Stimulated activated CD4-positive, alpha-beta T cell treated with anti-CD3 and anti-CD28 coated beads, Interleukin-15, amount 100 ng/mL, for 48 hours (primary cell): ENCODE results near the gene DHRSX.
"Not testable (repeated sequence)": the region's sequence is repeated elsewhere in the genome, so short reads cannot be mapped to it uniquely, and the experiment has no call there.

Source experiments
- DNase-seq, 2 donors: peaks; one replicate each; pipeline ENCODE4 v3.0.0-alpha.2; 2020; ENCODE audit warnings: low read depth in 2 of 2

Gene DHRSX

DNA sequence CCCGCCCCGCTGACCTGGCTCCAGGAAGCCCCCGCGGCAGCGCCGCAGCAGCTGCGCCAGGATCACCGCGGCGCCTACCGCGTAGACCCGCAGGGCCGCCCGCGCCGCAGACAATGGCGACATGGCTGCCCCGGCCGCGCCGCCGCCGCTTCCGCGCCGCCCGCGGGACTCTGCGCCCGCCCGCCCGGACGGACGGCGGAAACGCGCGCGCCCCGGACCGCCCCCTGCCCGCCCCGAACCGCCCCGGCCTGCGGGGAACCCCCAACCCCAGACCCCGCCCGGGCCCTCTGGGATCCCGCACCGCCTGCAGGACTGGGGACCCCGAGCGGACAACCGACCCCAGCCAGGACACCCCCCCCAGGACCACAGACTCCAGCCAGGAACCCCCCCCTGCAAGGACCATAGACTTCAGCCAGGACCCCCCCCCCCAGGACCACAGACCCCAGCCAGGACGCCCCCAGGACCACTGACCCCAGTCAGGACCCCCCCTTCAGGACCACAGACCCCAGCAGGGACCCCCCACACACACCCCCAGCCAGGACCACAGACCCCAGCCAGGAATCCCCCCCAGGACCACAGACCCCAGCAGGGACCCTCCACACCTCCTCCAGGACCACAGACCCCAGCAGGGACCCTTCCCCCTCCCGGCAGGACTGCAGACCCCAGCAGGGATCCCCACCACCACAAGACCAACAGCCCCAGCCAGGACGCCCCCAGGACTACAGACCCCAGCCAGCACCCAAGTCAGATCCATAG lies at the start of gene DHRSX, which contains the start of gene ZBED1:
Gene DHRSX, minus strand, starts transcription at position 174 of the 756 bp plus-strand sequence. Its CDS starts 51 bp downstream, at position 123.
Gene ZBED1, minus strand, starts transcription at position 174 of the 756 bp plus-strand sequence. CDS start 10,257 bp downstream, outside the sequence.
- peak in 1 of 2 donors; percentile 35 for DNase-seq

DNA sequence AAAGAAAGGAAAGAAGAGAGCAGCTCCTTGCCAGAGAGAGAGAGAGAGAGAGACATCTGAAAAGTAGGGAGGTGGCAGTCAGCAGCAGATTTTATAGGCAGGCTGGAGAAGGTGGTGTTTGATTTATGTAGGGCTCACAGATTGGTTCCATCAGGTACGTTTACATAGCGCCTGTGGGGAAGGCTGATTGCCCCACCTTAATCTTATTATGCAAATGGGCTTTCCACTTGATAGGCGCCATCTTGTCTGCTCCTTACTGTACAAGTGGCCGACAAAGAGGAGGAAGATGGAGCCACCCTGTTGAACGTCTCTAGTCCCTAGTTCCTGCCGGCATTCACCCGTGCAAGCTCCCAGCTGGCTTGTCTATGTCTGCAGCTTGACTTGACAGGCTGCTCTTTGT lies 49.1 kb upstream of the DHRSX start:
- DNase-seq, result no peak

DNA sequence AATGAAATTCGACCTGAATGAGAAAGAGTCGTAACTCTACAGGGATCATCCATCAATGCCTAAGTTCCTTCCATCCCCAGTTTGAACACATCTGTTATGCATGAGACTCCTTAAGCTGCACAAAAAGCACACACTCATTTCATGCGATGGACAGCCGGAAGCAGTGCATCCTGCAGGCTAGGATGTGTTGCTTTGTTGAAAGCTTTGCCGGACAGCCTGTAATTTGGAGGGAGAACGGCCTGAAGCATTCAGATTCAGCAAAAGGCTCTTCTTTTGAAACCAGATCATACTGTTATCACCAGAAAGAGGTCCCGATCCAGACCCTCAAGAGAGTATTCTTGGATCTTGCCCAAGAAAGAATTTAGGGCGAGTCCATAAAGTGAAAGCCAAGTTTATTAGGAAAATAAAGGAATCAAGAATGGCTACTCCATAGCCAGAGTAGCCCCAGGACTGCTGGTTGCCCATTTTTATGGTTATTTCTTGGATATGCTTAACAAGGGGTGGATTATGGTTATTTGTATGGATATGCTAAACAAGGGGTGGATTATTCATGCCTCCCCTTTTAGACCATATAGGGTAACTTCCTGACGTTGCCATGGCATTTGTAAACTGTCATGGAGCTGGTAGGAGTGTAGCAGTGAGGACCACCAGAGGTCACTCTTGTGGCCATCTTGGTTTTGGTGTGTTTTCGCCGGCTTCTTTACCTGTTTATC lies 48.1 kb upstream of the DHRSX start:
- DNase-seq, result no peak

DNA sequence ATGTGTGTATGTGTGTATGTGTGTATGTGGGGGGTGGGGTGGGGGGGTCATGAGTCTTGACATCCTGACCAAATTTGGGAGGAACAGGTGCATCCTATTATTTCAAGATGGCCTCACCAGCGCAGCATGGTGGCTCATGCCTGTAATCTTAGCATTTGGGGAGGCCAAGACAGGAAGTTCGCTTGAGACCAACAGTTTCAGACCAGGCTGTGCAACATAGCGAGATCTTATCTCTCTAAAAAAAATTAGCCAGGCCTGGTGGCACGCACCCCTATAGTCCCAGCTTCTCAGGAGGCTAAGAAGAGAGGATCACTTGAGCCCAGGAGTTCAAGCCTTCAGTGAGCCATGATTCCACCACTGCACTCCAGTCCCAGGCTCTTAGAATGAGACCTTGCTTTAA lies 47.0 kb upstream of the DHRSX start:
- no peak for DNase-seq

- no peak for DNase-seq
Observed at GRCh38 chrX:2546496-2546895, 45.7 kb upstream of the DHRSX start.

- no peak for DNase-seq
Observed at GRCh38 chrX:2545144-2545543, 44.4 kb upstream of the DHRSX start.

DNA sequence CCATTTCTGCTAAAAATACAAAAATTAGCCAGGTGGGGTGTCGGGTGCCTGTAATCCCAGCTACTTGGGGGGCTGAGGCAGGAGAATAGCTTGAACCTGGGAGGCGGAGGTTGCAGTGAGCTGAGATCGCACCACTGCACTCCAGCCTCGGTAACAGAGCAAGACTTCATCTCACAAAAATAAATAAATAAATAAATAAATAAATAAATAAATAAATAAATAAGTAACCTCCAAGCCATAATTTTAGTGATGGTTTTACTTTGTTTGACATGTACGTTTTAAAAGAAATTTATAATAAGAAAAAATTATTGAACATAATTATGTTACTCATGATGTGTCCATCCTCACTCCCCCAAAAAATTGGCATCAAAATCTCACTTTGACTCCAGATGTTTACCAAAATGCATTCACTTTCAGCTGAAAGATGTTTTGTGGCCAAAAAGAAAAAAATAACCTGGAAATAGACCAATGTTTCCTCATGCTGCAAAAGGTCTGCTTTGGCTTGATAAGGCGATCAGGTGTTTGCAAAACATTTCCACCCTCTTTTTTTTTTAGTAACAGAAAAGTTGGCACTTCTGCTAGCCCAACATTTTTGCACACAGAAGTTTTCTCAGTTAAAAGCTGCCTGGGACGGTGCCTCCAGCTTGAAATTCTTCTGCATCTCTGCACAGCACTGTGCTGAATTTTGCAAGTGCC lies 42.2 kb upstream of the DHRSX start:
- DNase-seq, result no peak

DNA sequence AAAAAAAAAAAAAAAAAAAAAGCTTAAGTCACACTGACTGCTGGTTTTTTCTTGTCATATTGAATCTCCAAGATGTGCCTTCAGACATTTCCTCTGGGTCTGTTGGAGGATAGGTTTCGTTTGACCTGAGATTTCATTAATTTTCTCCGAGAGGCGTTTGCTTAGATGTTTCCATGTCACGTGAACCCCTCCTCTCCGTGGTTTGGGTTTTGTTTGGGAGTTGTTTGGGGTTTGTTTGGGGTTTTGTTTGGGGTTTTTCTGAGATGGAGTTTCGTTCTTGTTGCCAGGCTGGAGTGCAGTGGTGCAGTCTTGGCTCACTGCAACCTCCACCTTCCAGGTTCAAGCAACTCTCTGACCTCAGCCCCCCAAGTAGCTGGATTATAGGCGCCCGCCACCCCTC lies 40.8 kb upstream of the DHRSX start:
- no peak for DNase-seq

GRCh38 chrX:2540426-2540947 lies 39.7 kb upstream of the DHRSX start:
- no peak for DNase-seq

DNA sequence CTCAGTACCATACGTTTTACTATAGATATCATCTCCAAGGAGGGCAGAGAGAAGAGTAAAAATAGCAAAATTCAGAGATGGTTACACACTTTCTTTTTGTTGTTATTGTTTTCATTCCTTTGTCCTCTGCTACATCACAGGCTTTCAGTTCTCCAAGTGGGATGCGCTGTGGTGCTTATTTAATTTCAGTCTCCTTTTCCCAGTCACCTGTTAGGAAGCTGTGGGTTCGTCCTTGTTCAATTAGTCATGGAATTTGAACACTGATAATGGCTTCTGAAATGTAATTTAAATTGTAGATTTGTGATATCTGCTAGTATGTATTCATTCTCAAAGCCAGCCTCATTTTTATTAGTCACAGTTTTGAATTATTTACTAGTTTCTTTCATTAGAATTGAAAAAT lies 38.8 kb upstream of the DHRSX start:
- no peak for DNase-seq

DNA sequence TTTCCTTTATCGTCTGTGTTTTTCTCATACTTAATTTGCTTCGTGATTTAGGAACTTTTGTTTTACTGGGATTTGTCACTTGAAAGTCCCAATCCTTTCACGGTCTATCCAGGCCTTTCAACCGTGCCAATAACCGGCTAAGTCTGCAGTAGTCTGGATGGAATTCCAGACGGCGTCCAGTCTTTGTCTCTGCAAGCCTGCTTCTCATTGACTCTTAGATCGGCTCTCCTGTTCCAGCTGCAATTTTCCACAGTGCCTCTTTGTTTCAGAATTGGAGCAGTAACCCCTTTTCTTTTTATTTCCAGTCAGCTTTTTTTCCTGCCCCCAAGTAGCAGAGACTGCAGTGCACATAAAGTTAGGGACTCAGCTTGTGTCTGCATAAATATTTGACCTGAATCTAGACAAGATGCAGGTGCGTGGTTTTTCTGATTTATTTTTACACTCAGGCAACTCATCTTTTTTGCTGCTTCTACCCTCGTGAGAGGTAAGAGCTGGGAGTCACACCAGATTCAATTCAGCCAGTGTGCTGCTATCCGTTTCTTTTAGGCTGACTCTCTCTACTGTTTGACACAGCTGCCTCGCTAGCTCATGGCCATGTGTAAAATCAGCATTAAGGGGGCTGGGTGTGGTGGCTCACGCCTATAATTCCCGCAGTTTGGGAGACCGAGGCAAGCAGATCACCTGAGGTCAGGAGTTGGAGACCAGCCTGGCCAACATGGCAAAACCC lies 37.4 kb upstream of the DHRSX start:
- no peak for DNase-seq

DNA sequence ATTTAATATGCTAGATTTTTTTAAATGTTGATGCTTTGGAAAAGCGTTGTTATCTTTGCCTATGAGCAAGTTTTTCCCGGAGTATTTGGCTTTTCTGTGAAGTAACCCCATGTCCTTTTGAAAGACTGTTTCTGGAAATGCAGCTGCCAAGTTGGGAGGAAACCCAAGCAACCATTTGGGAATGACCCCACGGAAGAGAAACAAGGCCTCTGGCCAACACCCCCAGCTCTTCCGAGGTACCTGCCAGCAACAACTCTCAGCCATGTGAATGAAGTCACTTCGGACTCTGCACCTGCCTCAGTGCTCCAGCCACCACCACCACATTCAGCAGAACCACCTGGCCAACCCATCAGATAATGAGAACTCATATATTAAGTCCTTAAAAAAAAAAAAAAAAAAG lies 36.2 kb upstream of the DHRSX start:
- no peak for DNase-seq

DNA sequence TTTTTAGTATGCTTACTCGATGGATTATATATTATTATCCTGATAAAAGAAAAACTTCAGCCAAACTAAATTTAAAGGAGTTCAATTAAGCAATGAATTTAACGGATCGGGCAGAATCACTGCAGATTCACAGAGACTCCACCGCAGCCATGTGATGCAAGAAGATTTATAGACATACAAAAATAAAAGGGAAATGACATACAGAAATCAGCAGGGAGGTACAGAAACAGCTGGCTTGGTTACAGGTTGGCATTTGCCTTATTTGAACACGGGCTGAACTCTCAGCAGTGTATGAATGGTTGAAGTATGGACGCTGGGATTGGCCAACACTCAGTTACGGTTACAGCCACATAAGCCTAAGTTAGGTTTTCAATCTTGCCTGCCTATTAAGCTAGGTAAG lies 35.4 kb upstream of the DHRSX start:
- DNase-seq, result no peak

GRCh38 chrX:2534261-2535021 lies 33.7 kb upstream of the DHRSX start:
- not testable (repeated sequence) for DNase-seq

DNA sequence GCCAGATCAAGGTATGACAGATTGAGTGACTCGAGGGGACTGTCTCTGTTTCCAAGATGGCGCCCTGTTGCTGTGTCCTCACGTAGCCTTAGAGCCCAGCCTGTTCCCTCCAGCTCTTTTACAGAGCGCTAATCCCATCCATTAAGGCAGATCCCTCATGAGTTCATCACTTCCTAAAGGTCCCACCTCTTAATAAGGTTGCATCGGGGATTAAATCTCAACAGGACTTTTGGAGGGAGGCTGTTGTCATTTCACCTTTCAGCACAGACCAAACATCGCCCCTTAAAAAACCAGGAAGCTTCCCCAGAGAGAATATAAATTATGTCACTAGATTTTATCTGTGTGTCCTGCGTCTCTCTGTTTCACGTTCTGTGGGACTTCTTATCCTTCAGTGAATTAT lies 32.6 kb upstream of the DHRSX start:
- no peak for DNase-seq

GRCh38 chrX:2526390-2526789 lies 25.6 kb upstream of the DHRSX start:
- DNase-seq, result no peak

DNA sequence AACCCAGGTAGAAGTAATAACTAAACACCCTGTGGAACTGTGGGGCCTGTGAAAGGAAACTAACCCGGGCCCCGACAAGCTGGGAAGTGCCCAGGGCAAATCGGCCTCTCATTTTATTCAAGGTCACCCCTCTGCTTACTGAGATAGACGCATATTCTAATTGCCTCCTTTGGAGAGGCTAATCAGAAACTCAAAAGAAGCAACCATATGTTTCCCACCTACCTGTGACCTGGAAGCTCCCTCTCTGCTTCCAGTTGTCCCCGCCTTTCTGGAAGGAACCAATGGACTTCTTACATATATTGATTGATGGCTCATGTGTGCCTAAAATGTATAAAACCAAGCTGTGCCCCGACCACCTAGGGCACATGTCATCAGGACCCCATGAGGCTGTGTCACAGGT lies 23.1 kb upstream of the DHRSX start:
- no peak for DNase-seq

GRCh38 chrX:2521927-2522386 lies 21.2 kb upstream of the DHRSX start:
- no peak for DNase-seq

- DNase-seq, result no peak
Observed at GRCh38 chrX:2521092-2521926, 20.5 kb upstream of the DHRSX start.

GRCh38 chrX:2520539-2520938 lies 19.8 kb upstream of the DHRSX start:
- DNase-seq, result no peak
